BJ (cell line): Measurements from ENCODE around the gene ORM2. TPM values are rescaled to one million over a fixed set of nuclear protein-coding genes. Genes with fewer than 3 reads are reported as not detected.

Experiments used
- CTCF ChIA-PET: fragments of 350-600 bp; formaldehyde crosslinking; extraction: SDS; loops from one replicate; lab custom pipeline; 2021; ENCODE audit warnings: antibody characterized with exemption, inconsistent platforms; lab: Yijun Ruan, JAX
- POLR2A ChIA-PET: fragments of 300-600 bp; sonication (Branson Sonifier 250); formaldehyde crosslinking; extraction: SDS; loops from one replicate; lab custom pipeline; 2021; ENCODE audit warnings: antibody characterized with exemption; lab: Charles Lee
- DNase-seq: peaks from one replicate; pipeline ENCODE4 v3.0.0-alpha.2; 2011; ENCODE audit warnings: low read depth
- H3K27me3 ChIP-seq: 2 replicates; pipeline ENCODE4 v1.6.0; 2011; ENCODE audit warnings: low read length; ENCODE audit not compliant: control insufficient read depth, insufficient read depth
- H3K36me3 ChIP-seq: 2 replicates; pipeline ENCODE4 v1.5.1; 2011; ENCODE audit warnings: low read length; ENCODE audit not compliant: control insufficient read depth, insufficient read depth
- H3K4me3 ChIP-seq: 2 replicates; pipeline ENCODE4 v1.5.1; 2011; ENCODE audit warnings: low read depth, mild to moderate bottlenecking, control low read depth, low read length
- CTCF ChIP-seq: IDR thresholded peaks from 2 replicates; pipeline ENCODE4 v1.5.1; 2011; ENCODE audit warnings: low read depth, mild to moderate bottlenecking, control low read depth, inconsistent platforms, low read length, moderate library complexity; ENCODE audit not compliant: insufficient read depth
- polyA plus RNA-seq: library from polyadenylated mRNA; depleted of rRNA; stranded (reverse); fragments of >200 nt; gene quantifications from 2 replicates; pipeline ENCODE4 v1.2.3, GENCODE V29; 2011

ORM2 gene
- polyA plus RNA-seq, 1 experiment: not detected

- no peak for DNase-seq
- ChIA-PET CTCF (interaction anchor here (1.5 to 7.5 kb wide), 5 partner anchors 15 to 207 kb away, joined by 8 to 151 read pairs (median 30); partner anchors contain the start of gene COL27A1), POLR2A (interaction anchor here (0.6 kb wide), 1 partner anchor 180 kb away, joined by 3 read pairs; no protein-coding TSS in a partner anchor)
- H3K4me3 ChIP-seq: no peak overlapping the region
- H3K27me3 ChIP-seq: no peaks in the 10 kb centered on the region
- peaks cover 14% of the 10 kb centered on the region for H3K36me3 ChIP-seq
- no peak for TF ChIP-seq CTCF
Measured at GRCh38 chr9:114289106-114289505, 40.6 kb upstream of the ORM2 start.

GRCh38 chr9:114289571-114290481, 39.8 kb upstream of the ORM2 start:
- TF ChIP-seq CTCF: no peak
- CTCF ChIA-PET: interaction anchor here (1.1 to 7.5 kb wide), 22 partner anchors 9 to 211 kb away, joined by 3 to 151 read pairs (median 8); partner anchors contain the start of genes AMBP and COL27A1

GRCh38 chr9:114290561-114290986, 39.1 kb upstream of the ORM2 start:
- Histone ChIP-seq H3K4me3 (no peak overlapping the region), H3K27me3 (no peaks in the 10 kb centered on the region), H3K36me3 (peaks cover 14% of the 10 kb centered on the region)
- ChIA-PET POLR2A (interaction anchor here (0.6 kb wide), 1 partner anchor 179 kb away, joined by 7 read pairs; no protein-coding TSS in a partner anchor), CTCF (interaction anchor here (0.6 to 7.5 kb wide), 47 partner anchors 9 to 269 kb away, joined by 3 to 151 read pairs (median 5); partner anchors contain the start of genes AMBP and COL27A1)
- TF ChIP-seq CTCF: no peak
- DNase-seq: no peak

More at GRCh38 chr9:114289571-114290481, 39.8 kb upstream of the ORM2 start:
- peaks cover 14% of the 10 kb centered on the region for H3K36me3 ChIP-seq
- POLR2A ChIA-PET: interaction anchor here (0.6 kb wide), 1 partner anchor 181 kb away, joined by 3 read pairs; no protein-coding TSS in a partner anchor
- no peak overlapping the region for H3K4me3 ChIP-seq
- H3K27me3 ChIP-seq: no peaks in the 10 kb centered on the region
- no peak for DNase-seq

GRCh38 chr9:114291064-114291474, 38.6 kb upstream of the ORM2 start:
- Histone ChIP-seq H3K27me3 (no peaks in the 10 kb centered on the region), H3K36me3 (peaks cover 14% of the 10 kb centered on the region), H3K4me3 (no peak overlapping the region)
- peak; percentile 82 for TF ChIP-seq CTCF
- DNase-seq: no peak
- ChIA-PET CTCF (interaction anchor here (0.6 to 7.5 kb wide), 49 partner anchors 9 to 269 kb away, joined by 3 to 151 read pairs (median 5); partner anchors contain the start of genes AMBP and COL27A1), POLR2A (interaction anchor here (0.6 kb wide), 1 partner anchor 179 kb away, joined by 7 read pairs; no protein-coding TSS in a partner anchor)
